Keratinocyte (primary cell): ENCODE measurements around the gene CYP2B6. TPM values are rescaled to one million over a fixed set of nuclear protein-coding genes. Genes with fewer than 3 reads are reported as not detected.
"Not testable (repeated sequence)": the region's sequence is repeated elsewhere in the genome, so short reads cannot be mapped to it uniquely, and the experiment has no call there.

ENCODE experiments used
- DNase-seq: peaks from one replicate; pipeline ENCODE4 v3.0.0-alpha.2; 2011; ENCODE audit warnings: low read depth, missing footprints, low spot score
- FAIRE-seq: peaks from 2 replicates; lab custom pipeline; 2011; peaks lifted over from hg19 to GRCh38; lab: Jason Lieb, UNC
- H2AFZ ChIP-seq: 2 replicates; pipeline ENCODE4 v1.6.0; 2012; ENCODE audit warnings: low read length, control low read depth, inconsistent platforms; ENCODE audit not compliant: control insufficient read depth
- H3K27ac ChIP-seq: 2 replicates; pipeline ENCODE4 v1.5.1; 2011; ENCODE audit warnings: low read length; ENCODE audit not compliant: control insufficient read depth, insufficient read depth
- H3K27me3 ChIP-seq: 3 replicates; pipeline ENCODE4 v1.6.0; 2011; ENCODE audit warnings: low read length; ENCODE audit not compliant: control insufficient read depth, insufficient read depth; ENCODE audit errors: extremely low read depth
- H3K36me3 ChIP-seq, 2 experiments: 2 replicates in 1 of 2; 3 replicates in 1 of 2; pipeline ENCODE4 v1.5.1; 2011; ENCODE audit warnings: low read length in 2 of 2, mild to moderate bottlenecking in 1 of 2; ENCODE audit not compliant: control insufficient read depth in 2 of 2, insufficient read depth in 2 of 2; ENCODE audit errors: extremely low read depth in 1 of 2
- H3K4me1 ChIP-seq: 3 replicates; pipeline ENCODE4 v1.5.1; 2011; ENCODE audit warnings: low read length; ENCODE audit not compliant: control insufficient read depth, insufficient read depth; ENCODE audit errors: extremely low read depth
- H3K4me2 ChIP-seq: 3 replicates; pipeline ENCODE4 v1.6.0; 2011; ENCODE audit warnings: low read depth, low read length; ENCODE audit not compliant: control insufficient read depth, insufficient read depth; ENCODE audit errors: extremely low read depth
- H3K4me3 ChIP-seq, 3 experiments: fragments of 200-600 bp in 1 of 3; sonication (generic) in 1 of 3; 2 replicates in 2 of 3; 3 replicates in 1 of 3; pipeline ENCODE4 v1.5.1; 2011 to 2016; ENCODE audit warnings: low read length in 3 of 3, mild to moderate bottlenecking in 3 of 3, control low read depth in 2 of 3, inconsistent platforms in 1 of 3, low read depth in 1 of 3, mixed read lengths in 1 of 3, mixed run types in 1 of 3, moderate library complexity in 1 of 3; ENCODE audit not compliant: control insufficient read depth in 2 of 3, insufficient read depth in 2 of 3; ENCODE audit errors: extremely low read depth in 1 of 3
- H3K79me2 ChIP-seq: 2 replicates; pipeline ENCODE4 v1.6.0; 2012; ENCODE audit warnings: low read length; ENCODE audit not compliant: control insufficient read depth, insufficient read depth
- H3K9ac ChIP-seq: 3 replicates; pipeline ENCODE4 v1.6.0; 2011; ENCODE audit warnings: low read length; ENCODE audit not compliant: control insufficient read depth, insufficient read depth; ENCODE audit errors: extremely low read depth
- H3K9me1 ChIP-seq: 3 replicates; pipeline ENCODE4 v1.6.0; 2011; ENCODE audit warnings: low read length; ENCODE audit not compliant: control insufficient read depth, insufficient read depth; ENCODE audit errors: extremely low read depth
- H3K9me3 ChIP-seq: 2 replicates; pipeline ENCODE4 v1.5.1; 2012; ENCODE audit warnings: low read depth, low read length; ENCODE audit not compliant: control insufficient read depth
- H4K20me1 ChIP-seq: 3 replicates; pipeline ENCODE4 v1.6.0; 2011; ENCODE audit warnings: low read length; ENCODE audit not compliant: control insufficient read depth, insufficient read depth; ENCODE audit errors: extremely low read depth
- CTCF ChIP-seq, 3 experiments: IDR thresholded peaks in 1 of 3; conservative IDR thresholded peaks in 1 of 3; optimal IDR thresholded peaks in 1 of 3; 2 replicates in 2 of 3; 3 replicates in 1 of 3; pipeline versions ENCODE3 to v1.5.1; 2011; ENCODE audit warnings: low read length in 3 of 3, mild to moderate bottlenecking in 3 of 3, moderate library complexity in 2 of 3, control low read depth in 1 of 3, inconsistent platforms in 1 of 3; ENCODE audit not compliant: insufficient read depth in 2 of 3; ENCODE audit errors: extremely low read depth in 1 of 3
- EZH2 ChIP-seq: IDR thresholded peaks from one replicate; pipeline ENCODE4 v1.6.1; 2012; ENCODE audit warnings: inconsistent platforms, mild to moderate bottlenecking, low read length, moderate library complexity
- dilution Hi-C: fragments of 300-500 bp; cut with MboI; formaldehyde crosslinking; loops from one replicate; pipeline ENCODE4 v1.7.0; 2020; ENCODE audit warnings: low sequenced_read_pairs; ENCODE audit not compliant: extremely low pct_ligation_motif_present
- polyA plus RNA-seq, 5 experiments: library from polyadenylated mRNA; depleted of rRNA in 3 of 5; stranded (reverse) in 3 of 5; stranded (forward) in 1 of 5; unstranded in 1 of 5; fragments of >200 nt; gene quantifications; 1 replicate in 1 of 5; 2 replicates in 3 of 5; 3 replicates in 1 of 5; pipeline versions ENCODE4 v1.2.1 to v1.2.3, GENCODE V29; 2011 to 2012; ENCODE audit warnings: missing spikeins in 2 of 5, low read depth in 1 of 5, low replicate concordance in 1 of 5

CYP2B6 gene
- polyA plus RNA-seq, 1 donor (not counting 4 experiments of a cell fraction or from before 2014, with no cell fraction given) = not detected

GRCh38 chr19:40962460-40962961 is 28.6 kb upstream of the CYP2B6 start:
- no peak for FAIRE-seq
- no peak for DNase-seq
- no peak overlapping the region for H3K4me2 ChIP-seq

GRCh38 chr19:40964361-40964760 is 26.7 kb upstream of the CYP2B6 start:
- DNase-seq, H2AFZ ChIP-seq, H3K27me3 ChIP-seq, H3K4me2 ChIP-seq, H3K9me3 ChIP-seq, H3K9me1 ChIP-seq, H4K20me1 ChIP-seq, H3K27ac ChIP-seq, H3K79me2 ChIP-seq, H3K4me3 ChIP-seq, FAIRE-seq, H3K9ac ChIP-seq, H3K36me3 ChIP-seq, H3K4me1 ChIP-seq, dilution Hi-C loops: not testable (repeated sequence)

More at GRCh38 chr19:40962460-40962961, 28.6 kb upstream of the CYP2B6 start:
- Histone ChIP-seq H3K27ac (no peak overlapping the region), H2AFZ (no peak overlapping the region), H3K79me2 (no peaks in the 10 kb centered on the region), H3K36me3 (no peaks in the 10 kb centered on the region), H3K4me1 (no peaks in the 10 kb centered on the region), H3K9me3 (no peaks in the 10 kb centered on the region), H3K9ac (no peak overlapping the region), H4K20me1 (no peaks in the 10 kb centered on the region), H3K4me3 (no peak overlapping the region), H3K9me1 (no peaks in the 10 kb centered on the region), H3K27me3 (peaks cover 3% of the 10 kb centered on the region)
- TF ChIP-seq CTCF (optimal IDR thresholded peaks at IDR 0.05 in 1 of 3, IDR thresholded peaks at IDR 0.05 in 1 of 3, conservative IDR thresholded peaks at IDR 0.05 in 1 of 3; ENCODE audit: extremely low read depth in 1 of 3, insufficient read depth in 2 of 3, low read length in 3 of 3) = no peak
- TF ChIP-seq EZH2 = no peak
- dilution Hi-C loops = no loop called here

- dilution Hi-C loops, H3K79me2 ChIP-seq, H4K20me1 ChIP-seq, H3K9ac ChIP-seq, FAIRE-seq, DNase-seq, H3K9me3 ChIP-seq, H3K27ac ChIP-seq, H3K4me3 ChIP-seq, H3K27me3 ChIP-seq, H3K4me2 ChIP-seq, H3K4me1 ChIP-seq, H3K36me3 ChIP-seq, H2AFZ ChIP-seq, H3K9me1 ChIP-seq: not testable (repeated sequence)
These were observed 25.7 kb upstream of the CYP2B6 start for GRCh38 chr19:40965351-40965750.

- H3K79me2 ChIP-seq, dilution Hi-C loops, FAIRE-seq: not testable (repeated sequence)
These were observed 24.5 kb upstream of the CYP2B6 start for GRCh38 chr19:40966591-40966990.

More at GRCh38 chr19:40966591-40966990, 24.5 kb upstream of the CYP2B6 start:
- H2AFZ ChIP-seq, DNase-seq, H3K4me3 ChIP-seq, H3K36me3 ChIP-seq, H3K9me3 ChIP-seq, H3K9me1 ChIP-seq, H3K27me3 ChIP-seq, H3K4me1 ChIP-seq, H3K4me2 ChIP-seq, H3K9ac ChIP-seq, H3K27ac ChIP-seq, H4K20me1 ChIP-seq: not testable (repeated sequence)
